ENCODE measurements around the gene LRP5.

The LRP5 gene

DNA sequence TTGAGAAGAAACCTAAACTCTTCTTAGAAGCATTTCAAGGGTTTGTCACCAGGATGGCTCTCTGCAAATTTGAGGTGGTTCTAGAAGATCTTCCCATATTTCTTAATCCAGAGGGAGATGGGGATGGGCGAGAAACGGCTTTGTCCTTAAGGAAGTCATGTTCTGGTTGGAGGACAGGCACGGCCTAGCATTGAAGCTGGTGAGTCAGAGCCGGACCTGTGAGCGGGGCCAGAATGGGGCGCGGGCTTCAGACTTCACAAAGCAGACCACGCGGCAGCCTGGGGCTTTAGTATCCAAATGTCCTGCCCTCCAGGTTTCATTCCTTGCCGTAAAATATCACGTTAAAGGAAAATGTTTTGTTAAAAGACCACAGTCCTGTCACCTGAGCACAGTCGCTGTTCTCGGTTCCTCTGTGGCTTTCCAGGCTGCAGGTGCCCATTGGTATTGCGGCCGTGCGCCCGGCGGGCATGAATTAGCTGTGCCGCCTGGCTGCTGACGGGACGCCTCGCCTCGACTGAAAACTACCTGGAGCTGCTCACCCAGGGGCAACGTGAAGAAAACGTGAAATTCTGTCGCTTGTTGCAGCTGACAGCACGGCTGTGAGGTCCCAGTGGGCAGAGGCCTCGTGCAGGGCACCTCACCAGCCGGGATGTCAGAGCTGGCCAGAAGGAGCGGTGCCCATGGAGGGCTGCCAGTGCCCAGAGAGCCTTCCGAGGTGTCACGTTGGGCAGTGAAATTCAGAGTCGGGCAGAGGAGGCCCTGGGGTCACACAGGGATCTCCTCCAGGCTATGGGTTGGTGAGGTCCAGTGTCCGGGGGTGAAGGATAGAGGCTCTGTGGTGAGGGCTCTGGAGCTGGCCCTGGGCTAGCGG, 59.0 kb downstream of the LRP5 start:
- DNase-seq (ENCODE audit: low read depth) = no peak

DNA sequence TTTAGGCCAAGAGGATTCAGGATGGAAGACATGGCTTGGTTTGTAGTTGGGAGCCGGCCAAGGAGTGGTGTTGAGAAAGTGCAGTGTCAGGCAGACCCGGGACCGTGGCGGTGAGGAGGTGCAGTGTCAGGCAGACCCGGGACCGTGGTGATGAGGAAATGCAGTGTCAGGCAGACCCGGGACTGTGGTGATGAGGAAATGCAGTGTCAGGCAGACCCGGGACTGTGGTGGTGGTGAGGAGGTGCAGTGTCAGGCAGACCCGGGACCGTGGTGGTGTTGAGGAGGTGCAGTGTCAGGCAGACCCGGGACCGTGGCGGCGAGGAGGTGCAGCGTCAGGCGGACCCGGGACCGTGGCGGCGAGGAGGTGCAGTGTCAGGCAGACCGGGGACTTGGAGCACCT, 59.7 kb downstream of the LRP5 start:
- no peak for DNase-seq (ENCODE audit: low read depth)

DNA sequence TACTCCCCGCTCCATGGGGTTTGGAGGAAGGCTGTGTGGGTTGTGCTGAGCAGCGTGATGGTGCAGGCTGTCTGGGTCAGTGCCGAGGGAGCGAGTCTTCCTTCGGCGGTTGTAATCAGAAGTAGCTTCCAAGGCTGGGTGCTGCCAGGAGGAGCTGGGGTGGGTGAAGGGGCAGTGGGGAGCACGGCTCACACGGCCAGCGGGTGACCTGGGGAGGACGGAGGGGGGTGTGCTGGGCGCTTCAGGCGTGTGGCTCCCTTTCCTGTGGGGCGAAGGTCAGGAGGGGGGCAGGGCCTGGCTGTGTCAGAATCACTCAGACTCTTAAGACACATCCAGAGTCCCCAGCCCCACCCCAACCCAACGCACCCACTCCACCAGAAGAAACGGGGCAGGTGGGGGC, 60.2 kb downstream of the LRP5 start:
- DNase-seq (ENCODE audit: low read depth) = no peak

DNA sequence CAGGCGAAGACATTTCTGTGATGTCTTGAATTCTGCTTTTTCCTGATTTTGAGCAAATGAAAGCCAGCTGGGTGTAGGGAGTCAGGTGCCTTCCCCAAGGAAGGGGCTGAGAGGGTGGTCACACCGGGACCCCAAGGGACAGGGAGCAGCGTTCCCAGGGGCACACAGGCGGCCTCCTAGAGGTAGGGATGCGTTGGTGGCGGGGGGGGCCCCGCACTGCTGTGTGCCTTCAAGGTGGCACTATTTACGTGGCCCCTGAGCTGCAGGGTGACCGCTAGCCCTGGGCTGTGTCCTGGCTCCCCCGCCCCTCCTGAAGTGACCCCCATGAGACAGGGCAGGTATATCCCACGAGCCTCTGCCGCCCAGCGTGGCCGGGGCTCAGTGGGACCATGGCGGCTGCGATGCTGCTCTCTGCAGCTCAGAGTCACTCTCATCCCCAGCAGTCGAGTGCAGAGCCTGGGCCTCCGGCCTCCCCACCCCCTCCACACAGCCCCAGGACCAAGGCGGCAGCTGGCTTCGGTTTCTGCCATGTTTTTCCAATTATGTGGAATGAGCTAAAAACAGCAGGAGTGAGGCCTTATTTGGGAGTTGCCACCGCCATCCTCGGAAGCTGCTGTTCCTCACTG, 60.9 kb downstream of the LRP5 start:
- no peak for DNase-seq (ENCODE audit: low read depth)

DNA sequence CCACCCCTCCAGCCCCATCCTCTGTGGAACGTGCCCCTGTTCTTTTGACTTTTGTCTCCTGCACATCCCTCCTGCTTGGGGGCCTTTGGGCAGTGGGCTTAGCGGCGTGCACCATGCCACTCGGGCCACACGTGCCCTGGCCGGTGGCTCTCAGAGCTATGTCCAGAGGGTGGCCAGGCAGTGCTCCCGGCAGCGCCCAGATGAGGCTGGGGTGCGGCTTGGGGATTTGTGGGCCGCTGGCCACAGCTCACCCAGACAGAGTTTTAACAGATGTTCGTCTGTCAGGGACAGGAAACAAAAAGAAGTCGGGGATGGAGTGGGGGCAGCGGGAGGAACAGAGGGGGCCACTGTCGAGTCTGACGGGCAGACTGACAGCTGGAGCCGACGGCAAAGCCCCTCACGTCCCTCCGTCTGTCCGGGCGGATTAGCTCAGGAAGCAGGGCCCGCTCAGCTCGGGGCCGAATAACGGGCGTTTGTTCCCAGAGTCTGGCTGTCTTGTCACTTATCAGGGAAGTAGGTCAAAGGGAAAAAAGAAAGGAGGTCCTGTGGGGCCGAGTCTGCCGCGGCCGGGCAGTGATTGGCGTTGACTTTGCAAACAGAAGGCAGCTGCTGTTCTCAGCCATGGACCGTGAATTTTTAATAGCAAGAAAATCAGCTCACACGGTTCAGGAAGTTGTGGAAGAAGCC, 61.6 kb downstream of the LRP5 start:
- no peak for DNase-seq (ENCODE audit: low read depth)

DNA sequence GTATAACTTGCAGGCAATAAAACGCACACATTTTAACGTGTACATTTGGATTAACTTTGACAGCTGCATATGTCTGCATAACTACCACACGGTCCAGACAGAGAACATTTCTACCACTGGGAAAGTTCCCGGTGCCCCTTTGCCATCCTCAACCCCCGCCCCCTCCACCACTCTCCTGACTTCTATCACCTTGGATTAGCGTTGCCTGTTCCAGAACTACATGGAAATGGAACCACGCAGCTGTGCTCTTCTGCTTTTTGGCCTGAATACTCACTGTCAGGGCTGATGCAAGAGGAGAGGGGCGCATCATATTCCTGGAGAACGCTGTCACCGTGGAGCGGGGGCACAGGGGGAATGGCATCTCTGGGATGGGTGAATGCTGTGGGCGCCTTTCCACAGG, 62.1 kb downstream of the LRP5 start:
- no peak for DNase-seq (ENCODE audit: low read depth)

DNA sequence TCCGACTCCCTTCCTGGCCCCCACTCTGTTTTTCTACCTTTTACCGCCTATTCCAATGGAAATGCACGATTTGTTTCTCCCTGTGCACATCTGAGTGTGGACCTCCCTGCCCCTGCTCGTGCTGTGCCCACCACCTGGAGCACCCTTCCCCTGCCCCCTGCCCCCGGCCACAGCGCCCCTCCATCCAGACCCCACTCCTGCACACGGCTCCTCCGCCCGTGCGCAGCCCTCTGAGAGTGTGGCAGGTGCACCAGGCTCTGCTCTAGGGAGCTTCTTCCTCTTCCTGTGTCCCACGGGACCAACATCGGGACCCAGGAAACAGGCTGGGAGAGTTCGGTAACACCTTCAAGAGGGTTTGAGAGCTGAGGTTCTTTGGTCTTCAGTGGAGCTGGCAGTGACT, 62.9 kb downstream of the LRP5 start:
- DNase-seq (ENCODE audit: low read depth) = no peak

DNA sequence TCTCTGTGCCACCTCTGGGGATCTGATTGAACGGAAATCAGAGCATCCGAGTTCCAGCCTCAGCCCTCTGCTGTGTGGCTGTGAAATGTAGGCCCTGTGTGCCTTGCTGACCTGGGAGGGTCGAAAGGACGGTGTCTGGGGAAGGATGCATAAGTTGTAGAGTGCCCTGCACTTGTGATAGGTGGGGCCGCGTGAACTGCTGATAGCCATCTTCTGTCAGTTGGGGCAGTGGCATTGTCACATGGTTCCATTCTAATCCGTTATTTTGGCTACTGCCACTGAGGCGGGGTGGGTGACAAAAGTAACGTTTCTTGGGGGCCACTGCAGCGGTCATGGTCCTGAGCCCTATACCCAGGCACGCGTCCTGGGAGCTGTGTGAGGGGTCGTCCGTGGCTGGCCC, 63.4 kb downstream of the LRP5 start:
- no peak for DNase-seq (ENCODE audit: low read depth)

DNA sequence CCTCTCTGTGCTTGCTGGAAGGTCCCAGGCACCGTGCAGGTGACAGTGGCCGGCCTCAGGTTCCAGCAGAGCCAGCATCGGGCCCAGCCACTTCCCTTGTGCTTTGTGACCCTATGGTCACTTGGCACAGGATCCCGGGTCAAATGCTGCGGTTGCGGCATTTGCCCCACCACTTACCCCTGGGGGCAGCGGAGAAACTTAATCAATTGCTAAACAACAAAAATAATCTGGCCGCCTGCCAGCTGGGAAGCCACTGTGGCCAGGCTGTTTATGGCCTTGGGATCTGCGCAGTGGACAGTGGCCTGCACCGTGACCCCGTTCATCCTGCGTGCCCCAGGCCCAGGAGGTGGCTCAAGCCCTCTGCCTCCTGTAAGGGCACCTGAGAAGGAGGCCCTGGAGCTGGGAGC, 65.0 kb downstream of the LRP5 start:
- no peak for DNase-seq (ENCODE audit: low read depth)

DNA sequence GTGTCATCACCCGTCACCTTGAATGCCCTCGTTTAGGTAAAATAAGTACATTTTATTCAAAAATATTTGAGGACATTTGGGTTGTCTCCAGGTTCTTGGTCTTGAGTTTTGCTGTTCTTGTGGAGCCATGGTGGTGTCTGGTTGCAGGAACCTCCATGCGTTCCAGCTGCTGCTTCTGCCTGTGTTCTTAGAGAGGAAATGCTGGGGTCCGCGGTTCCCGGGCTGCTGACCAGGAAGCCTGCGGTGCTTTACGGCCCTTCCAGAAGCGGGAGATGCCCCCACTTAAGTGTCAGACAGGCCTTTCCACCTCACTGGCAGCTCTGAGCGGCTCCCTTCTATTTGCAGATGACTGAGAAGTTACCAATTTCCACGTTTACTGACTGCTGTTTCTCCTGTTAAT, 66.8 kb downstream of the LRP5 start:
- DNase-seq (ENCODE audit: low read depth) = no peak

DNA sequence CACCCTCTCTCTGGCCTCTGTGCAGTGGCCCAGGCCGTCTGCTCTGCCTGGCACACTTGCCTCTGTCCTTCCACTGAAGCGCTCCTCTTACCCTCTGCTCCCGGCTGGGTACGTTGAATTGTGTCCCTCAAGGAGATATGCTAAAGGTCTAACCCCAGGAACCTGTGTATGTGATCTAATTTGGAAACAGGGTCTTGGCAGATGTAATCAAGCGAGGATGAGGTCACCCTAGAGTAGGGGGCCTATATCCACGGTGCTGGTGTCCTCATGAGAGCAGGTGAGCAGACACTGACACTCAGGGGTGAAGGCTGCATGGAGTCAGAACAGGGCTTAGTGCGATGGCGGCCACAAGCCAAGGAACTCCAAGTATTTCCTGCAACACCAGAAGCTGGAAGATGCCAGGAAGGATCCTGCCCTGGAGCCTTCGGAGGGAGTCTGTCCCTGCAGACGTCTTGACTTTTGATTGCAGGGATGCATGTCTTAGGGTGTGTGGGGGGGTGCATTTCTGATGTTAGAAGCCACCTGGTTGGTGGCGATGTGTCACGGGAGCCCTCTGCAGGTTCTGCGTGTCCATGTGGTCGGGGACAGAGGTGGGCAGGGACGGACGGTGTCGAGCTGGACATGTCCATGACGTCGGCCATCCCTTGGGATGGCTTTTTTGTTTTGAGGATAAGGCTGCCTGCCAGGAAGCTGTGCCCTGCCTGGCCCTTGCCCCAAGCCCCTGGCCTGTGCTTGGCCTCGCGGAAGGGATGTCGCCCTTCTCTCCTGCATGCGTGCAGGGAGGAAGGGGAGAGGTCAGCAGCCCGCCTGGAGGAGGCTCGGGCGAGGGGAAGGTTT, 68.6 kb downstream of the LRP5 start:
- no peak for DNase-seq (ENCODE audit: low read depth)

DNA sequence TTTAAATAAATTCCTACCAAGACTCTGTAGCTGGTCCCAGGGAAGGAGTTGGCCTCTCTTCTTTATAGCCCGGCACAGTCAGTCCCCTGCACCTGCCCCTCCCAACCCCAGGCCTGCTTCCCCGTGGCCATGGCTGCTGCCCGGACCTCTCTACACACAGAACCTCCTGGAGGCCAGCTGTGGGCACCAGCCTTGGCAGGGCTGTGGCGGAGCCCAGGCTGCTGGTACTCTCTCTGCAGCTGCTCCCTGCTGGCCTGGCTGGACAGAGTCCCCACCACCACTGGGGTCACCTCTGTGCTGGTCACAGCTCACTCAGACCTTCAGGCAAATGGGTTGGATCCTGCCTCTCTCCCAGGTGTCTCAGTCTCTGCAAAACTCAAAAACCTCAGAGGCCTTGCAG, 69.3 kb downstream of the LRP5 start:
- no peak for DNase-seq (ENCODE audit: low read depth)

DNA sequence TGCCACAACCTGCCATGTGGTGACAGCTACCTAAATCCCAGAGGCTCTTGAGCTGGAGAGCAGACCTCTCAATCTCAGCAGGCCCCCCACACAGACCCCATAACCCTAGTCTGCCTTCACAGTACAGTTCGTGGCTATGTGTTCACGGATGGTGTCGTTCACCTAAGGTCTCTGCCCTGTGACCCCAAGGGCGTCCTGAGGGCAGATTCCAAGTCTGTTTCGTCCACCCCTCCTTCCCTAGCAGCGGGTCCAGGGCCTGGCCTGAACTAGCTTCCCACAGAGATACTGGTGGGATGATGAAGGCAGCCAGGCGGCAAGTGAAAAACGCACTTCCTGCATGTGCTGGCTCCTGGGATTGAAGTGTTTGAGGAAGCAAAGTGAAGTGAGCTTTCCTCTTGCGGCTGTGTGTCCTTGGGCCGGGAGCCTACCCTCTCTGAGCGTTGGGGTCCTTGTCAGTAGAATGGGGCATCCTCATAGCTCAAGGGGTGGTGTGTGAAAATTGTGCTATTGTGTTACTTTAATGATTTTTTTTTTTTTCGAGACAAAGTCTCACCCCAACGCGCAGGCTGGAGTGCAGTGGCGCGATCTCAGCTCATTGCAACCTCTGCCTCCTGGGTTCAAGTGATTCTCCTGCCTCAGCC, 70.1 kb downstream of the LRP5 start:
- no peak for DNase-seq (ENCODE audit: low read depth)

DNA sequence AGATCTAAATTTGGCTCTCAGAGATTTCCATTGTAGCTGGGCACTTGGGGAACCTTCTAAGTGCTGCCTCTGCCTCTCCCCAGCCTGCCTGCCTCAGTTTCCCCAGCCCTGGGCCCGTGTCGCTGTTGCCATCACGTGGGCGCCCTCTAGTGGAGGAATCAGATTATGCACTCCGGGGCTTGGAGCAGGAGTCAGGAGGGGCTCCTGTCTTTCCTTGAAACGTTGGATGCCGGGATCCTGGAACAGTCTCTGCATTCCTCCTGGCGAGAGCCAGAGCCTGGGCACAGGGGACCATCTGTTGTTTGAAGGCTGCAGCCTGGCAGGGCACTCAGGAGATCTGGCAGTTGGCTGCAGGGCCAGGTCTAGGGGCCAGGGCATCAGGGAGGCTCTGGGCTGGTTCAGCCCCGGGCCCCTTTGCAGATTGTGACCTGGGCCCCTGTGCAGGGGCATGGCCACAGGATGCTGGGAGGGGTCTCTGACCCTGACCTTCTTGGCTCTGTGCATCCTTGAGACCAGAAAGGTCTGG, 71.6 kb downstream of the LRP5 start:
- peak; percentile 17 for DNase-seq (ENCODE audit: low read depth)

DNA sequence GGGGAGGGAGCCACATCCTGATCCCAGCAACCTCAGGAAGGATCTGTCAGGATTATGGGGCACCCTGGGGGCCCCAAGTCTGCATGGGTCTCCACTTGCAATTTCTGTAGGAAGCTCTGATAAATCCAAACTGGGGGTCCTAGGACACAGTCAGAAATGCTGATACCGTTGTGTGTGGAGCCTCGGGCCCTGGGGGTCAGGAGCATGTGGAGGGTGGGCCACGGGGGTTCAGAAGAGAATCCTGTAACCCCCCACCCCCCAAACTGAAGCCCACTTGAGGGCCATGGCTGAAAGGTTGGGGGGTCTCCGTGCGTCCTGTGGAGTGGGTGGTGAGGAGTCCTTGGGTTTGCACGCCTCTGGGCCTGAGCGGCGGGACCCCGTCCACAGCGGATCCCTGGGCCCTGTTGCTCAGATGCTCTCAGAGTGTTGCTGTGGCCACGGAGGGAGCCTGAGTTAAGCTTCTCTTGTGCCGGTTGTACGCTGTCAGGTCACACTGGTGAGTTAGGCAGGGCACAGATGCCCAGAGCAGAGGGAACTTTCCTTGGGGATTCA, 72.2 kb downstream of the LRP5 start:
- DNase-seq (ENCODE audit: low read depth) = no peak

DNA sequence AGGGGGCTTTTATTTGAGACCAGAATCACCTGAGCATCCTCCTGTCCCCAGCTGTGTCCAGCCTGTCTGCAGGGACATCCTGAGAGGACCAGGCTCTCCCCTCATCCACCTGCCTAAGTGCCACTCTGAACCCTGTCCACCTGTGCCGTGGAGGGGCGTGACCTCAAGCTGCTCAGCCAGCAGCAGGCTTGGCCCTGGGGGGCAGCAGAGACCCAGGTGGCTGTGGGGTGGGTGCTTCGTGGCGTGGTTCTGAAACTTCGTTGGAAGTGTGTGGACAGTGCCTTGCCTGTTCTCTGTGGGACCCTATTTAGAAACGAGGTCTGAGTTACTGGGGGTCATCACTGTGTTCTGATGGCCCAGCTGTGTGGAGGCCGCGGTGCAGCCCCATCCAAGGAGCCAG, 72.7 kb downstream of the LRP5 start:
- no peak for DNase-seq (ENCODE audit: low read depth)

DNA sequence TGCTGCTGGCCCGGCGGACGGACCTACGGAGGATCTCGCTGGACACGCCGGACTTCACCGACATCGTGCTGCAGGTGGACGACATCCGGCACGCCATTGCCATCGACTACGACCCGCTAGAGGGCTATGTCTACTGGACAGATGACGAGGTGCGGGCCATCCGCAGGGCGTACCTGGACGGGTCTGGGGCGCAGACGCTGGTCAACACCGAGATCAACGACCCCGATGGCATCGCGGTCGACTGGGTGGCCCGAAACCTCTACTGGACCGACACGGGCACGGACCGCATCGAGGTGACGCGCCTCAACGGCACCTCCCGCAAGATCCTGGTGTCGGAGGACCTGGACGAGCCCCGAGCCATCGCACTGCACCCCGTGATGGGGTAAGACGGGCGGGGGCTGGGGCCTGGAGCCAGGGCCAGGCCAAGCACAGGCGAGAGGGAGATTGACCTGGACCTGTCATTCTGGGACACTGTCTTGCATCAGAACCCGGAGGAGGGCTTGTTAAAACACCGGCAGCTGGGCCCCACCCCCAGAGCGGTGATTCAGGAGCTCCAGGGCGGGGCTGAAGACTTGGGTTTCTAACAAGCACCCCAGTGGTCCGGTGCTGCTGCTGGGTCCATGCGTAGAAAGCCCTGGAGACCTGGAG, 74.1 kb downstream of the LRP5 start:
- DNase-seq (ENCODE audit: low read depth) = no peak

DNA sequence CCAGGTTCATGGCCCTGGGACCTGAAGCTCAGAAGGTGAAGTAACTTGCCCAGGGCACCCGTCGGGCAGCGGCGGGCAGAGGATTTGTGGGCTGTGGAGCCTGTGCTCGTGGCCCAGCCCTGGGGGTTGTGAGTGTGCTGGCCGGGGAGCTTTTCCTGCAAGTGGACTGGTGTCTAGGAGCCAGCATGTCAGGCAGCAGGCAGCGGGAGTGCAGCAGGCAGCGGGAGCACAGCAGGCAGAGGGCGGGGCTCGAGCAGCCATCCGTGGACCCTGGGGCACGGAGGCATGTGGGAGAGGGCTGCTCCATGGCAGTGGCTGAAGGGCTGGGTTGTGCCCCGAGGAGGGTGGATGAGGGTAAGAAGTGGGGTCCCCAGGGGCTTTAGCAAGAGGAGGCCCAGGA, 75.4 kb downstream of the LRP5 start:
- no peak for DNase-seq (ENCODE audit: low read depth)

DNA sequence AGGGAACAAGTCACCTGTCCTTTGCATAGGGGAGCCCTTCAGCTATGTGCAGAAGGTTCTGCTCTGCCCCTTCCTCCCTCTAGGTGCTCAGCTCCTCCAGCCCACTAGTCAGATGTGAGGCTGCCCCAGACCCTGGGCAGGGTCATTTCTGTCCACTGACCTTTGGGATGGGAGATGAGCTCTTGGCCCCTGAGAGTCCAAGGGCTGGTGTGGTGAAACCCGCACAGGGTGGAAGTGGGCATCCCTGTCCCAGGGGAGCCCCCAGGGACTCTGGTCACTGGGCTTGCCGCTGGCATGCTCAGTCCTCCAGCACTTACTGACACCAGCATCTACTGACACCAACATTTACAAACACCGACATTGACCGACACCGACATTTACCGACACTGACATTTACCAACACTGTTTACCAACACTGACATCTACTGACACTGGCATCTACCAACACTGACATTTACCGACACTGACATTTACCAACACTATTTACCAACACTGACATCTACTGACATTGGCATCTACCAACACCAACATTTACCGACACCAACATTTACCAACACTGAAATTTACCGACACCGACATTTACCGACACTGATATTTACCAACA, 76.3 kb downstream of the LRP5 start:
- no peak for DNase-seq (ENCODE audit: low read depth)

DNA sequence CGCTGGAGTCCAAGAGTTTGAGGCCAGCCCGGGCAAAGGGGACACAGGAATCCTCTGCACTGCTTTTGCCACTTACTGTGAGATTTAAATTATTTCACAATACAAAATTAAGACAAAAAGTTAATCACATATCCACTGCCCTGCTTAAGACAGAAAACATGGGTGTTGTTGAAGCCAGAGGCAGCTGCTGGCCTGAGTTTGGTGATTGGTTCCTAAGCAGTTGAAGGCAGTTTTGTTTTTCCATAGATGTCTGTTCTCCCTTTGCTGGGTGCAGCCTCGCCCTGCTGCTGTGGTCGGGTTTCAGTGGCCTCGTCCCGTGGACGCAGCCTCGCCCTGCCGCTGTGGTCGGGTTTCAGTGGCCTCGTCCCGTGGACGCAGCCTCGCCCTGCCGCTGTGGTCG, 77.9 kb downstream of the LRP5 start:
- DNase-seq (ENCODE audit: low read depth) = no peak
